Measurements from ENCODE around the gene CSTF3.
"Not testable (repeated sequence)": the region's sequence is repeated elsewhere in the genome, so short reads cannot be mapped to it uniquely, and the experiment has no call there.

Gene CSTF3

DNA sequence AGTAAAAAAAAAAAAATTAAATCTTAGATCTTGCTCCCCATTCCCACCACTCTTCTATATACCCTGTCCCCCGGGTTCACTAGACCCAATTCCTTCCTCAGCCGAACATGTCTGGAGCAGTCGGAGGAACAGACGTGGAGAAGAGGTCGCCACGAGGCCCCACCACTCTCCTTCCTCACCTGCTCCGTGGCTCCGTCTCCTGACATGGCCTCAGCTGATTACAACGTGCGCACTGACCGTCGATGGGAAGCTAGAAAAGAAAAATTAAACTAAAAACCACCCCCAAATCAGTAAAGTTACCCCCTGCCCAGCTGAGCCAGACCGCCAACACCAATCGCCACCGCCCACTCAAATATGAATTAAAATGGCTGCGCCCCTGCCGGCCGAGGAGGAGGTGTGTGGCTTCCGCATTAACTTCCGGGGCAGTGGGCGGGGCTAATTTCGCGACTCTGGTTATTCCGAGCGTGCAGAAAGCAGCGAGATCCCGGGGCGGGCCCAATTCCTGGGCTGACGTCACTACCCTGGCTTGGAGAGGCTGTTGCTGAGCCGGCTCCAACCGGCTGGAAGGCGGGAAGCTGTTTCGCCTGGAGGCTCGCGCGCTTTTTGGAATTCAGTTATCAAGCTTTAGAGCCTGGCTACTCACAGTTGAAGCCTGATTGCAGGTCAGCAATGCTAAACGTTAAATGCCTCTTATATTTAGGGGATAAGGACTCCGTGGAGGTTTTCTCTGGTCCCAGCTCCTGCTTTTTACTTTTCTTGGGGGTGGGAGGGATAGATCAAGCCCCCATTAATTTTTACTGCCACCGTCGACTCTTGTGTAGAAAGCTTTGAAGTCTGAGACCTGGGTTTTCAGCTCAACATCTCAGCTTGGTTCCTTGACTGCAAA lies at the start of gene CSTF3:
TSS of gene CSTF3 (minus strand) at position 361 of the 886 bp plus-strand sequence. CDS start at position 206, 155 bp downstream.
- peak; percentile 99 for DNase-seq

DNA sequence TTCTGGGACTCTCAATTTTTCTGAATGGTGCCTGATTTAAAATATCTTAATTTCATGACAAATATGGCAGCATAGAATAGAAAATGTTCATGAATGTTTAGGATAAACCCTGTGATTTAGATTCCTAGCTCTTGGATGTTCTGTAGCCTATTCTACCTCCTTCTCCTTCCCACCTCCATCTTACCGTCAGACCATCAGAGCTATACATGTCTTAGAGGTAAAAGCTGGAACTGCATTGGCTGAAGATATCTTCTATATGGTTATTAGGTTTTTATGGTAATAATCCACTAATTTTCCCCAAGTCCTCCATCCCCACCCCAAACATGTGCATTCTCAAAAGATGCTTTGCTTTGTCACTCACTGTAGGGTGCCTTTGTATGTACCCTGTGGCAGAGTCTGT lies 46.9 kb upstream of the CSTF3 start:
- no peak for DNase-seq

DNA sequence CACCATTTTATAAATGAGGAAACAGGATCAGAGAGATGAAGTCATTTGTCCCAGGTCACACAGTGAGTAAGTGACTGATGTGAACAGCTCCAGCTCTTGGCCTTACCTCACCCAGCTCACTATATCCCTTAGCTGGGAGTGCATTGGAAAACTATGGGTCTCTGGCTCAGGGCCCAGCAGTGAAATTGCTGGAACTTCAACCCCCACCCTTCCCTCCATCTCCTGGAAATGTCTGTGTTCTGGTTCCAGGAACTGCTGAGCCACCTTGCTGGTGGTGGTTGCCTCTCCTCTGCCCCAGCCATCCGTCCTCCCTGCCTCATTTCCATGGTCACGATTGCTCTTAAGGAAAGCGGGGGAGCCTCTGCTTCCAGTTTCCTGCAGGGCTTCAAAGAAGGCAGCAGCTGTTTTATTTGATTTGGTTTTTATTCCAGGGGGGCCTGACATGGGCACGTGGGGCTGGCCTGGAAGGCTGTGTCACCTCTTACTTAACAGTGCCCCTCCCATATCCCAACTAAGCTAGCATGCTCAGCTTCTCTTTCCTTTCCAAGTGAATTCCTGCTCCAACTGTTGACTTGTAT lies 46.2 kb upstream of the CSTF3 start:
- no peak for DNase-seq

DNA sequence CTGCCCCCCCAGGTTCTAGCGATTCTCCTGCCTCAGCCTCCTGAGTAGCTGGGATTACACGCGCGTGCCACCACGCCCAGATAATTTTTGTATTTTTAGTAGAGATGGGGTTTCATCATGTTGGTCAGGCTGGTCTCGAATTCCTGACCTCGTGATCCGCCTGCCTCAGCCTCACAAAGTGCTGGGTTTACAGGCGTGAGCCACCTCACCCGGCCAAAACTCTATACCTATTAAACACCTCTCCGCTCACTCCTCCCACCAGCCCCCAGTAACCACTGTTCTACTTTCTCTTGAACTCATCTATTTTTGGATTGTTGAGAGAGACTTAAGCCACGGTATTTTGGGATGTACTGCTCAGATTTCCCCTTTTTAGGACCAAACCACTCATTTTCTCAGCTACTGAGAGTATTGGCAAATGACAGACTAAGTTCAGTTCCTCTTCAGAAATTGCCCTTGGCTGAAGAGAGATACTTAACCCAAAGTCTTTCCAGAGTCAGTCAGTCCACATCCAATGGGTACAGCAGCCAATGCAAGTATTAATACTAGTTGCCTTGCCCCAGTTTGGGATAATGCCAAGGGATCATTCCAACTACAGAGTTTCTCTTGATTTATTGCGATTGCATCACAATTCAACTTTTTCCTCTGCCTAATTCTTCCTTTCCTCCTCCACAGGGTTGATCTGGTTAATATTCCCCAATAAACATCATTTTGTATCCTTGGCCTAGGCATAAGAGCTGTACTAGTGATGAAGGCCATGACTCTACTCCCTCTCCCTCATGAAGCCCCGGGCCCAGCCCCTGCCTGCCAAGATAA lies 36.8 kb upstream of the CSTF3 start:
- DNase-seq, result no peak

DNA sequence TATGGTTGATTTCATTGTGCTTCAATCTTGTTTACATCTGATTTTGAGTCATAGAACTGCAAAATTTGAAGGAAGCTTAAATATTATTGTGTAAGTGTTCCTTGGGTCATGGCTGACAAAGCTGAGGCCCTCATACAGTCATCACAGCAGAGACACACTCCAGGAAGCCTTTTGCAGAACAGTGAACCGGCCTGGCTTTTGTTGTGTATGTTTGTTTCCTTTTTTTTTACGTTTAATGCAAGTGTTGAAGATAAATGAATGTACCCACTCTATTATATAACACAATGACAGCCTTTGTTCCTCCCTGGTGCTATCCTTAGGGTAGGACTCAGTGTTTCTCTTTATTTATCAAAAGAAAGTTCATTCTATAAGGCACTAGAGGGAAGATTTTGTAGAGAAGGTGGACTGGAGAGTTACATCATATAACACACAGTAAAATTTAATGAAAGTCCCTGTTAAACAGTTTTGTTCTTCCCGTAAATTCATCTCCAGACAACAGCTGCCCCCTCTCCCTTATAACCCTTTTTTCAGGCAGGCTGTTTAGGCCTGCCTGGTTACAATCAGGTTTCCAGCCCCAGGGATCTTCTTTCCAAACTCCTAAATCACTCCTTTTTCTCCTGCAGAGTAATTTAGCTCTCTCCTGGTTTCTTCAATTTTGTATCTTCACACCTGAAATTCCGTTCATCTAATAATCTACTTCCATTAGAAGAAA lies 34.3 kb upstream of the CSTF3 start:
- DNase-seq, result no peak

DNA sequence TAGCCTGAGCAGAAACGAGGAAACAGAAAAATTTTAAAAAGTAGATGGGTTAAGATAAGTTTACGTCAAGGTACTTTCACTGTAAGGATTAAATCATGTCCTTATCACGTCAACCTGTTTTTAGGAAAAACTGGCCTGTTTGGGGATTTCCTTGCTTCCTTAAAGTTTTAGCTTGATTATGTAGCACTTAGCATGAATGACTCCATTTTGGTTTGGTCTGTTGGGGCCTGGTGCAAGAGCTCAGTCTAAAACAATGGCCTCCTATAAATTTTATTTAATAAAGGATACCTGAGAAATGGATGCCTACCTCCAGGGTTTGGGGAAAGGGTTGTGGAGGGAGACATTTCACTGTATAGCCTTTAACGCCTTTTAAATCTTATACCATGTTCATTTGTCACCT lies 33.2 kb upstream of the CSTF3 start:
- DNase-seq, result no peak

DNA sequence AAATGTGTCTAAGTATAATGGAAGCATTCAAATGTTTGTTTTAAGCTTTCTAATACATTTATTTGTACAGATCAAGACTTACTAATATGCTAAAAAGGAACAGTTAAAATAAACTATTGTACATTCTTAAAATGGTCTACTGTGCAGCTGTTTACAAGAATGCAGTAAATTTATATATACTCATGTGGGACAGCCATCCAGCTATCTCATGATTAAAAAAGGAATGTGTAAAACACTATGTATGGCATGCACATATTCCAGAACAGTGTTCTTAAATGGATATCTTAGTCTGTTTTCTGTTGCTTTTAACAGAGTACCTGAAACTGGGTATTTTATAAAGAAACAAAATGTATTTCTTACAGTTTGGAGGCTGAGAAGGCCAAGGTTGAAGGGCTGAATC lies 30.2 kb upstream of the CSTF3 start:
- no peak for DNase-seq

DNA sequence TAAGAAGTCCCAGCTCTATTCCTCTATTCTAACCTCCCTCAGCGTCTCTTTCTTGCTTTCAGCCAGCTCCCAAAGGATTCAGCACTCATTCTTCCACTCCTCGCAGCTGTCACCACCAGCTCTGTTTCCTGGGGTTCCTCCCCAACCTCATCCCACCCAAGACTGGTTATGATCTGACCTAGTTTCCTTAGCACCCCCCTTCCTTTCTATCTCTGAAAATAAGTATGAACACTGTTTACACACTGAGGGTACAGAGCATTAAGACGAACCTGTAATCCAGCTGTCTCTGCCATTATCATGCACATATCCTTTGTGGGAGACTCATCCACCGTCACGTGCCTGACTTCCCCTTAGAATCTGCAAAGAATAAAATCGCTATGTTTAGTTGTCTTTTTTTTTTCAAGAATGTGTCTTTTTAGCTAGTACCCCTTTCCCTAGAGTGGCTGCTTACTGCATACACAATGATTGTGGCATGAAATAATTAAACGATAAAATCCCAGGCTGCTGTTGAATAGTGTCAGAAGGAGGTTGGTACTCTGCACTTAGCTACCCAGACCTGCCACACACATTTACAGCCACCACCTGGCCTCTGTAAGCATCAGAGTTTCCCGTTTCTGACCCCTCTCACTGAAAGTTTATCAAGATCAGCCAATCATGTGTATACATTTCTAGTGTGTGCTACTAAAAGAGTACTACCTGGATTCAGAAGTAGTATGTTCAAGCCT lies 26.9 kb upstream of the CSTF3 start:
- no peak for DNase-seq

DNA sequence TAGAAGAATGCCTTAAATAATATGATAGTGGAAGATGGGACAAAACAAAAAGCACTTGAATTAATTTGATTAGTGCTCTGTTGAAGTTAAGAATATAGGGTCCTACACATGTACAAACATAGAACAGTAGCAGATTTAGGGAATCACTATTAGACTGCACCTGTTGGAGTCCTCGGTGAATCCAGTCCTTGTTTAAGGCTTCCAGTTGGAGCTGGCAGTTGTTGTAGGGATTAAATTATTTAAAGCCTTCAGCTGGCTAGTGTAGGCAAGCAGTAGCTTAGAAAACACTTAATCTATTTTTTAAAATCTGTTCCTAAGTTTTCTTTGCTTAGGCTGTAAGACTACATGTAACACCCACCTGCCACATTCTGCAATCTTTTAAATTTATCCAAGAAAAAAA lies 24.5 kb upstream of the CSTF3 start:
- DNase-seq, result no peak

DNA sequence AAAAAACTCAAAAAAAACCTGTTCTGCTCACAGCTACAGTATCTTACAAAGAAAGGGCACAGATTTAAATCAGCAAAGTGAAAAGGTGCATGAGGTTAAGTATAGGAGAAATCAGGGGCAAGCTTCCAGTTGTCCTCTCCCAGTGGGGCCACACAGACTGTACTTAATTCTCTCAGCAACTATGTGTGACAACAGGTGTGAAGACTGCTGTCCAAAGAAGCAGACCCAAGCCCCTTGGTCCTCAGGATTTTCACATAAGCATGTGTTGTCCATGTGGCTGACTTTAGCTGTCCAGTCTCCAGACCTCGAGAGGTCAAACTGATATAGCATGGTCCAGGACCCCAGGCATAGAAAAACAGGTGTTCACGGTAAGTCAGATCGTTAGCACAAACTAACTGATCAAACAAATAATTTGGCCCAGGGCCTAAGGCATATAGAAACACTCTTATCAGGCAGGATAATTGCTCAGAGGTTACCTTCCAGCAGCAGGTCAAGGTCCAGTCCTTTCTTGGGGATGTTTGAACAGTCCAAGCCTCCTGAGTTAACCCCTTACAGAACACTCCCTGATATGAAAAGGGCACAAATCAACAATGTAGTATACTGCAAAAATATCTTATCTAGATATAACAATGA lies 21.1 kb upstream of the CSTF3 start:
- no peak for DNase-seq

DNA sequence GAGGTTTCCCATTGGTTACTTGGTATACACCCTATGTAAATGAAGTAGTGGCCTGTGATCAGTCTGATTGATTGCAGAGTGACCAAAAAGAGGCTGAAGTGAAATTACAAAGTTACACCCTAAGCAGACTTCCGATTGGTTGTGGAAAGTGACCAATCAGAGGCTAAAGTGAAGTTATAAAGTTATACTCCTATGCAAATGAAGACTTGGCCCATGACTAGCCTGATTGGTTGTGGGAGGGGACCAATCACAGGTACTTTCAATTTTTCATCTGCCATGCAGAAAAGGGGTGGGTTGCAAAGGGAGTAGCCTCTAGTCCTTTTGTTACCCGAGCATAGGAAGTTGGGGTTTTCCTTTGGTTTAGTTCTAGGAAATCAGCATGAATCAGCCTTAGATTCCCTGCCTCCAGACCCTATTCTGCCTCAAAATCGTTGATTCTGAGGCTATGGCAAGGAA lies 18.1 kb upstream of the CSTF3 start:
- no peak for DNase-seq

DNA sequence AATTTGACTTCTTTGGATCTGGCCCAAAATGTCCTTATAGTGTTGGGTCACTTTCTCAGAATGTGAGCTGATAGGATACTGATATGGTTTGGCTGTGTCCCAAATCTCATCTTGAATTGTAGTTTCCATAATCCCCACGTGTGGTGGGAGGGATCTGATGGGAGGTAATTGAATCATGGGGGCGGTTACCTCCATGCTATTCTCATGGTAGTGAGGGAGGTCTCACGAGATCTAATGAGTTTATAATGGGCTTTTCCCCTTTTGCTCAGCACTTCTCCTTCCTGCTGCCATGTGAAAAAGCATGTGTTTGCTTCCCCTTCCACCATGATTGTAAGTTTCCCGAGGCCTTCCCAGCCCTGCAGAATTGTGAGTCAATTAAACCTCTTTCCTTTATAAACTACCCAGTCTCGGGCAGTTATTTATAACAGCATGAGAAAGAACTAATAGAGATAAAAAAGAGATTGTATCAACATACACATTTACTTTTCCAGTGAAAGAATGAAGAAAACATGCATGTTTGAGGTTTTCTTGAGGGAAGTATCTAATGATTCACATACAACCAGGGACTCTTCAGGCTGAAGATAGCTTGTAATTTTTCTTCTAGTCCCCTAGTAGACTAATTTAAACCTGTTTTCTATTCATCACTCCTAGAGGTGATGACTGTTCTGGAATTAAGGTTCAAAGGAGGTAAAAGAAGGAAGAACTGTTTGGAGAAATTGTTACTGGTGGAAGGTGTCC lies 17.3 kb upstream of the CSTF3 start:
- no peak for DNase-seq

DNA sequence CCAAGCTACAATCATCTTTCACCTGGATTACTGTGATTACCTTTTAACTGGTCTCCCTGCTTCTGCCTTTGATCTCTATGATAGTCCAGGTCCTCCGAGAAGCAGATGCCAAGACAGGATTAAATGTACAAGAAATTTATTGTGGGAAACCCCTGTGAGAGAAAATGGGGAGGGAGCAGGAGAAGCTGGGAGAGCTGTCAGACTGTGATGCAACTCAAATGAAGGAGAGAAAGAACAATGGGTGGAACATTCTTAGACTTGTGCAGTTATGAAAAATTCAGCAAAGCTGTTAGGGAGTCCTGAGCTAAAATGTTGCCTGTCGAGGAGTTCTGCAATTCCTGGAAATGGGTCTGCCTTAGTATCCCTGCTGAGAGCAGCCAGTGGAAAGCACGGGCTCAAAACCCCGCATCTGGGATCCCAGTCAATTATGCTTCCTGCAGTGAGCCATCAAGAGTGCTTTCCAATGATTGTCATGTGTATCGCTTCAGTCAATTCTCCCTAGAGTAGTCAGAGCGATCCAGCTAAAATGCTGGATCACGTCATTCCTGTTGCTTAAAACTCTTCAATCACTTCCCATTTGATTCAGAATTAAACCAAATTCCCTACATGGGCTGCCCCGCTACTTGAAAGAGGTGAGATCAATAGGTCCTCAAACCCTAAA lies 16.5 kb upstream of the CSTF3 start:
- DNase-seq, result no peak

DNA sequence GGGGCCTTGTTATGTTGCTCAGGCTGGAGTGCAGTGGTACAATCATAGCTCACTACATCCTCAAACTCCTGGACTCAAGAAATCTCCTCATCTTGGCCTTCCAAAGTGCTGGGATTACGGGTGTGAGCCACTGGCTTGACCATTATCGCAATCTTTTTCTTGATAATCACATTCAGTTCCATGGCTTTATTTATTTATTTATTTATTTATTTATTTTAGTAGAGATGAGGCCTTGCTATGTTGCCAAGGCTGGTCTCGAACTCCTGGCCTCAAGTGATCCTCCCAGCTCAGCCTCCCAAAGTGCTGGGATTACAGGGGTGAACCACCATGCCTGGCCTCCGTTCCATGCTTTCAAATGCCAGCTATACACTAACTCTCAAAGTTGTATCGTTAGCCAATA lies 15.5 kb upstream of the CSTF3 start:
- DNase-seq, result not testable (repeated sequence)

DNA sequence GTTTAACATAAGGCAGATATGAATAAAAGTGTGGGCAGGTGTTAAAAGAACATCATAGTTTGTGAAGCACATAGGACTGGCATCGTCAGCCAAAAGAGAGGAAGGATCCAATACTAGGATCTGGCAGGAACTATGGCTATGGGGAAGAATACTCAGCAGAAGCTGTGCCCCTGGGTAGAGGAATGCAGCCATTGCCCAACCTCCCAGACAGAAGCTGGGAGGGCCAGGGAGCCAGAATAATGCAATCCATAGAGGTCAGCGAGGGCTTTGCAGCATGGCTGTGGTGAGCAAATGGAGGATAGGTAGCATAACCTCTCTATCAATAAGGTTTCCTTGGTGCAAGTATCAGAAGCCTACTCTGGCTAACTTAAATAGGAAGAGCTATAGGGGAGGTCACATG lies 11.7 kb upstream of the CSTF3 start:
- no peak for DNase-seq

DNA sequence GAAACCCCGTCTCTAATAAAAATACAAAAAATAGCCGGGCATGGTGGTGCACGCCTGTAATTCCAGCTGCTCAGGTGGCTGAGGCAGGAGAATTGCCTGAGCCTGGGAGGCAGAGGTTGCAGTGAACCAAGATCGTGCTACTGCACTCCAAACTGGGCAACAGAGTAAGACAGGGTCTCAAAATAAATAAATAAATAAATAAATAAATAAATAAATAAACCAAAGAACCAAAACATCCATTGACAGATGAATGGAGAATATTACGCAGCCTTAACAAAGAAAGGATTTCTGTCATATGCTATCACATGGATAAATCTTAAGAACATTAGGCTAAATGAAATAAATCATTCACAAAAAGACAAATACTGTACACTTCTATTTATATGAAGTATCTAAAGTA lies 11.1 kb upstream of the CSTF3 start:
- DNase-seq, result no peak

DNA sequence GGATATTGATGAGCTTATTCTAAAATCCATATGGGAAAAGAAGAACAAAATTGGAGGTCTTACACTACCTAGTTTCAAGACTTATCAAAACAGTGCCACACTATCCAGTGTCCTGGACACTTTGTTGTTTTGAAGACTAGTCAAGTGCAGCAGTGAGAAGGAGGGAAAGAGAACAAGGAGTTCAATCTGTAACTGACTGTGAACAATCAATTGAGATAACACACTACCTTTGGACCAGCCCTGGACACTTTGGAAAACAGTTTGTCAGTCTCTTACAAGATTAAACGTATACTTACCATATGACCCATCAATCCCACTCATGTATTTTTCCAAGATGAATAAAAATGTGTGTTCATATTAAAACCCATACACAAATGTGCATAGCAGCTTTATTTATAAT lies 10.0 kb upstream of the CSTF3 start:
- no peak for DNase-seq

DNA sequence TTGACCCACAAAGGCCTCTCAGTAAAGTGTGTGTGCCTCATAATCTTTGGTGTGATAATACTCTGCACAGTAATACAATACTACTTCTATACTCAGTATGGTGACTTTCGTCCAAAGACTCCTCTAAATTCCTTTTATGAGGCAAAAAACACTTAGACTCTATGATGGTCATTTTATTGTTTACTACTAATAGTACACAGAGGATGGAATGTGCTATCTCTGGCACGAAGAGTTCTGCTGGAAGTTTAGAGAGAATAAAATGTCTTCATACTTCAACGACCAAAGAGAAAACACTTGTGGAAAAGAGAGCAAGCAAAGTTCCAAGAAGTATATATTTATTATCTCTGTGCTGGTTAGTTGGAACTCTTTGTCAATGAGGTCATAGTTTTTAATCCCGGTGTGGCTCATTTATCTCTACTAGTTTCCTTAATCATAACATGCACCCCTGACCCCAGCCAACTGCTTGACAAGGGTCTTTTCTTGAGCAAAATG lies 7.5 kb upstream of the CSTF3 start:
- DNase-seq, result no peak

DNA sequence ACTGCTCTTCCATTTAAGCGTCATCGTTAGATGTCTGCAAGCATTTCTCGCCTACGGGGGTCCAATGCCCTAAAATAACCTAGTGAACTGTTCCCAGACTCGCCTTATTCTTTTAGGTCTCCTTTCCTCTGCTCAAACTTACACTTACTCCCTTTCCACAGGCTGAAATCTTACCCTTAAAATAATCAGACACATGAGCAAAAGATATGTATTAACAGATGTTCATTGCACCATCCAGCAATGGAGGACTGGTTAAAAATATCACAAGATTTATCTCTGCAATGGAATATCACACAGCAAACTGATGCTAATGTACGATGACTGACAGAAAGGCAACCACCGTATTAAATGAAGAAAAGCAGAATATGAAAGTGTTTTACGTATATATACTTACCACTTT lies 1.6 kb upstream of the CSTF3 start:
- DNase-seq, result no peak

DNA sequence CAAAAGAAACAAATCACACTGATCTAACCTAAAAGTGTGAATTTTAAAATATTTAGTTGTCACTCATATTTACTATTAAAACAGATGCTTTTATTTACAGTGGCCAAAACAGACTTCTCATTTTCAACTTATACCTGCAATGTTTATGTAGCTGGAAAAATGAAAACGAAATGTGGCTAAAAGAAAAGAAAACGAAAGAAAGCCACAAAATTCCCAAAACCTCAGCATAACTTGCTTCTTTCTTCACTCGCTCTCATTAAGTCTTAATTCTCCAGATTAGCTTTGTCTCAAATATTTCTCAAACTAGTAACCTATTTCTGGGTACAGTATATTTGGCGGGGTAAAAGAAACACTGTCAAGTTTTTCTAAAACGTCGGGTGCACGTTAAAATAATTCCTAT lies 693 bp downstream of the CSTF3 start:
- DNase-seq, result no peak

Measured in NCI-H446 treated with DMSO at 0.1 percent for 48 hours (cell line).